GM23248 (cell line): Measurements from ENCODE around the gene CALB2. TPM values are rescaled to one million over a fixed set of nuclear protein-coding genes. Genes with fewer than 3 reads are reported as not detected.

Experiments
- DNase-seq: peaks from one replicate; pipeline ENCODE4 v3.0.0-alpha.2; 2015
- H2AFZ ChIP-seq: fragments of 200-600 bp; sonication (generic); 2 replicates; pipeline ENCODE4 v1.6.1; 2016; ENCODE audit warnings: antibody characterized with exemption
- H3F3A ChIP-seq: fragments of 200-600 bp; sonication (generic); 2 replicates; pipeline ENCODE4 v1.6.1; 2016; ENCODE audit warnings: mild to moderate bottlenecking, antibody characterized with exemption, mixed run types; ENCODE audit not compliant: insufficient read depth
- H3K27ac ChIP-seq: fragments of 200-600 bp; sonication (generic); 2 replicates; pipeline ENCODE4 v1.5.1; 2016; ENCODE audit warnings: mild to moderate bottlenecking
- H3K27me3 ChIP-seq: fragments of 200-600 bp; sonication (generic); replicated peaks from 2 replicates; pipeline ENCODE4 v1.6.1; 2016; ENCODE audit warnings: mild to moderate bottlenecking; ENCODE audit not compliant: insufficient read depth
- H3K36me3 ChIP-seq: fragments of 200-600 bp; sonication (generic); 2 replicates; pipeline ENCODE4 v1.6.1; 2016; ENCODE audit warnings: low read depth, mild to moderate bottlenecking
- H3K4me1 ChIP-seq: fragments of 200-600 bp; sonication (generic); 2 replicates; pipeline ENCODE4 v1.6.1; 2016; ENCODE audit warnings: mild to moderate bottlenecking; ENCODE audit not compliant: insufficient read depth
- H3K4me2 ChIP-seq: fragments of 200-600 bp; sonication (generic); one replicate; pipeline ENCODE4 v1.6.1; 2016; ENCODE audit warnings: mild to moderate bottlenecking; ENCODE audit not compliant: unreplicated experiment
- H3K4me3 ChIP-seq: fragments of 200-600 bp; sonication (generic); 2 replicates; pipeline ENCODE4 v1.5.1; 2016; ENCODE audit warnings: mild to moderate bottlenecking
- H3K79me2 ChIP-seq: fragments of 200-600 bp; sonication (generic); 2 replicates; pipeline ENCODE4 v1.6.1; 2016; ENCODE audit warnings: mild to moderate bottlenecking; ENCODE audit not compliant: insufficient read depth
- H3K9ac ChIP-seq: fragments of 200-600 bp; sonication (generic); 2 replicates; pipeline ENCODE4 v1.6.1; 2016; ENCODE audit warnings: mild to moderate bottlenecking
- H3K9me2 ChIP-seq: fragments of 200-600 bp; sonication (generic); 2 replicates; pipeline ENCODE4 v1.6.1; 2016; ENCODE audit warnings: mixed run types, mild to moderate bottlenecking, moderate library complexity; ENCODE audit not compliant: insufficient read depth
- H3K9me3 ChIP-seq: fragments of 200-600 bp; sonication (generic); one replicate; pipeline ENCODE4 v1.6.1; 2017; ENCODE audit warnings: low read depth
- H4K20me1 ChIP-seq: fragments of 200-600 bp; sonication (generic); 2 replicates; pipeline ENCODE4 v1.6.0; 2016; ENCODE audit not compliant: insufficient read depth
- EZH2 ChIP-seq: fragments of 200-600 bp; sonication (generic); IDR thresholded peaks from 2 replicates; pipeline ENCODE4 v1.6.1; 2018; ENCODE audit warnings: antibody characterized with exemption, mild to moderate bottlenecking; ENCODE audit not compliant: insufficient read depth, poor library complexity, severe bottlenecking
- EZH2phosphoT487 ChIP-seq: fragments of 200-600 bp; sonication (generic); IDR thresholded peaks from 2 replicates; pipeline ENCODE4 v1.6.1; 2018; ENCODE audit warnings: antibody characterized with exemption, moderate library complexity, mild to moderate bottlenecking, low read depth; ENCODE audit not compliant: insufficient read depth
- WGBS, 2 experiments: methylation state at CpG; one replicate each; pipeline ENCODE4 v1.1.6; 2015 to 2017; ENCODE audit warnings: low lambda C conversion rate in 2 of 2, low coverage in 1 of 2; ENCODE audit errors: missing lambda C conversion rate in 2 of 2; 5-methylcytosine and 5-hydroxymethylcytosine counted together
- in situ Hi-C: fragments of 300-500 bp; cut with MboI; formaldehyde crosslinking; loops from 2 replicates; pipeline ENCODE4 v1.15.0; 2020
- polyA plus RNA-seq: library from polyadenylated mRNA; unstranded; fragments of >200 nt; fragmentation: Nextera tagmentation; extraction: Ambion mirVana; gene quantifications from 2 replicates; pipeline ENCODE4 v1.2.1, GENCODE V29; 2016
- total RNA-seq: library from RNA; depleted of rRNA; stranded (reverse); fragments of >200 nt; shearing (Covaris generic); gene quantifications from 2 replicates; pipeline ENCODE4 v1.2.3, GENCODE V29; 2014

CALB2 gene
- total and polyA plus RNA-seq, 2 experiments from 2014 or later: 1.2 to 1.8 TPM

DNA sequence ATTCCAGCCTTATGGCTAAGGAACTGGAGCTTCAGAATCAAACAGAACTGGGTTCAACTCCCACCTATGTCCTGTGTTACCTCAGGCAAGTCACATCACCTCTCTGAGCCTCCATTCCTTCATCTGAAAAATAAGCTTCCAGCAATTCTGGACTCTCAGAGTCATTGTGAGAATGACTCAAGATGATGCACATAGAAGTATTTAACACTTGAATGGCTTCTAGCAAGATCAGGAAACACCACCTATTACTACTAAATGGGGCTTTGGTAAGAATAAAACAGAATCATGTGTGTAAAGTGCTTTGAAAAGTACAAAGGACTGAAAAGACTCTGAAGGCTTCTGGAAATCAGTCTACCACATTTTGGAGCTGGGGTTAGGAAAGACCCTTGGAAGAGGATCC, 30.8 kb upstream of the CALB2 start:
- Histone ChIP-seq H2AFZ (no peak overlapping the region), H4K20me1 (no peaks in the 10 kb centered on the region), H3K79me2 (no peaks in the 10 kb centered on the region), H3K4me1 (no peaks in the 10 kb centered on the region), H3K9me3 (no peaks in the 10 kb centered on the region), H3K27me3 (no peaks in the 10 kb centered on the region), H3K9ac (no peak overlapping the region), H3K9me2 (no peaks in the 10 kb centered on the region), H3K36me3 (no peaks in the 10 kb centered on the region), H3F3A (no peaks in the 10 kb centered on the region), H3K4me3 (no peak overlapping the region), H3K27ac (no peak overlapping the region), H3K4me2 (no peak overlapping the region)
- in situ Hi-C loops: no loop called here
- TF ChIP-seq EZH2phosphoT487: no peak
- no peak for TF ChIP-seq EZH2
- DNase-seq: no peak

DNA sequence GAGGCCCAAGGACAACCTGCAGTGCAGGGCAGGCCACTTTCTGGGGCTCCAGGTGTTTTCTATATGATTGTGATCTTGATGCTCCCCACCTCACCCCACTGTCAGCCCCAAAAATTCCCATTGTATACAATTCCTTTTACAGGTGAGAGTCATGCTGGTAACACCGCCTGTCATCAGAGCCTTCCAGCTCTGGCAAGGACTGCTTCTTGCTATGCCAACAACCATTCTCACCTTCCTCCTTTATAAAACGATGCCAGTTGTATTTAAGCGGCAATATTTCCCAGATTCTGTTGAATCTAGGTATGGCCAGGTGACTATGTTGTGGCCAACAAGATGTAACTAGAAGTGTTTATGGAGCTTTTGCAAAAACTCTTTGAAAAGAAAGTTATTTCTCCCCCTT, 30.4 kb upstream of the CALB2 start:
- H3F3A ChIP-seq: no peaks in the 10 kb centered on the region
- H2AFZ ChIP-seq: no peak overlapping the region
- TF ChIP-seq EZH2: no peak
- H4K20me1 ChIP-seq: no peaks in the 10 kb centered on the region
- no peaks in the 10 kb centered on the region for H3K27me3 ChIP-seq
- no peak overlapping the region for H3K4me3 ChIP-seq
- no peak overlapping the region for H3K4me2 ChIP-seq
- H3K36me3 ChIP-seq: no peaks in the 10 kb centered on the region
- no peak for DNase-seq
- WGBS, 2 experiments: 60 to 61% methylated on average over 3 of the region's 3 CpGs
- H3K4me1 ChIP-seq: no peaks in the 10 kb centered on the region
- no peaks in the 10 kb centered on the region for H3K9me3 ChIP-seq
- in situ Hi-C loops: no loop called here
- no peaks in the 10 kb centered on the region for H3K9me2 ChIP-seq
- no peaks in the 10 kb centered on the region for H3K79me2 ChIP-seq
- H3K27ac ChIP-seq: no peak overlapping the region
- no peak overlapping the region for H3K9ac ChIP-seq

- Histone ChIP-seq H3K9me3 (no peaks in the 10 kb centered on the region), H4K20me1 (no peaks in the 10 kb centered on the region), H3K4me3 (no peak overlapping the region), H3K79me2 (no peaks in the 10 kb centered on the region), H3F3A (no peaks in the 10 kb centered on the region), H3K9ac (no peak overlapping the region), H3K36me3 (no peaks in the 10 kb centered on the region), H2AFZ (no peak overlapping the region), H3K4me2 (no peak overlapping the region), H3K27ac (no peak overlapping the region), H3K27me3 (no peaks in the 10 kb centered on the region), H3K4me1 (no peaks in the 10 kb centered on the region), H3K9me2 (no peaks in the 10 kb centered on the region)
- no peak for DNase-seq
- in situ Hi-C loops: no loop called here
- no peak for TF ChIP-seq EZH2
- TF ChIP-seq EZH2phosphoT487: no peak
- 64 to 86% methylated on average over 1 of the region's 1 CpG for WGBS, 2 experiments
These were observed 20.9 kb upstream of the CALB2 start for GRCh38 chr16:71337631-71338030.

- no peaks in the 10 kb centered on the region for H3K27me3 ChIP-seq
- no peaks in the 10 kb centered on the region for H3K4me1 ChIP-seq
- no peak overlapping the region for H3K4me2 ChIP-seq
- no peak for DNase-seq
- 23% methylated on average over 2 of the region's 2 CpGs for WGBS, 2 experiments
- no peak overlapping the region for H3K9ac ChIP-seq
- no peaks in the 10 kb centered on the region for H3K79me2 ChIP-seq
- TF ChIP-seq EZH2 (no peak), EZH2phosphoT487 (no peak)
- no peaks in the 10 kb centered on the region for H3K9me3 ChIP-seq
- in situ Hi-C loops: no loop called here
- no peaks in the 10 kb centered on the region for H4K20me1 ChIP-seq
- no peaks in the 10 kb centered on the region for H3K9me2 ChIP-seq
- H2AFZ ChIP-seq: no peak overlapping the region
- no peaks in the 10 kb centered on the region for H3K36me3 ChIP-seq
- H3K27ac ChIP-seq: no peak overlapping the region
- no peaks in the 10 kb centered on the region for H3F3A ChIP-seq
- no peak overlapping the region for H3K4me3 ChIP-seq
These were observed 20.3 kb upstream of the CALB2 start for GRCh38 chr16:71338193-71338592.

DNA sequence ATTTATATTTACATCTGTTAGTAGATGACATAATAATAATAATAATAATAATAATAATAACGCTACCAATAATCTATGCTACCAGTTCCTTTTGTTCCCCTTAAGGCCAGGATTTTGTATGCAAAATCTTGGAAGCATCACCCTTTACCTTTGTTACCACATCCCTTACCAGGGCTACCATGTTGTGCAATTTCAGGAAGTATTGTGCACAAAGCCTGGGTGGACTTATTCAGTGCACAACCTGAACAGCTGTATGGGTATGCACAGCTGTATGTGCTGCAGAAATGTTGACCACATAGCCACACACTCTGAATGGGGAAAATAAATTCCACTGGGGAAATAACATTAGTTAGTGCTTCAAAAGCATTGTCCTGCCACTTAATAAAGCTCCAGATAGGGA, 19.9 kb upstream of the CALB2 start:
- no peak for TF ChIP-seq EZH2phosphoT487
- TF ChIP-seq EZH2: no peak
- no peaks in the 10 kb centered on the region for H3F3A ChIP-seq
- no peaks in the 10 kb centered on the region for H4K20me1 ChIP-seq
- H3K4me1 ChIP-seq: no peaks in the 10 kb centered on the region
- 29 to 38% methylated on average over 1 of the region's 1 CpG for WGBS, 2 experiments
- DNase-seq: no peak
- no peak overlapping the region for H3K9ac ChIP-seq
- H3K79me2 ChIP-seq: no peaks in the 10 kb centered on the region
- no peak overlapping the region for H3K4me2 ChIP-seq
- H3K4me3 ChIP-seq: no peak overlapping the region
- no peaks in the 10 kb centered on the region for H3K9me3 ChIP-seq
- H2AFZ ChIP-seq: no peak overlapping the region
- no peaks in the 10 kb centered on the region for H3K9me2 ChIP-seq
- no peaks in the 10 kb centered on the region for H3K27me3 ChIP-seq
- no peaks in the 10 kb centered on the region for H3K36me3 ChIP-seq
- H3K27ac ChIP-seq: no peak overlapping the region
- in situ Hi-C loops: no loop called here
